H9 (cell line): ENCODE results near the gene IER3. TPM values are rescaled to one million over a fixed set of nuclear protein-coding genes. Genes with fewer than 3 reads are reported as not detected.

Source experiments
- DNase-seq: peaks from one replicate; pipeline ENCODE4 v3.0.0-alpha.2; 2017
- H2AFZ ChIP-seq: one replicate; pipeline ENCODE4 v1.6.1; 2013; ENCODE audit warnings: mild to moderate bottlenecking, low read length, control low read depth, moderate library complexity
- H2AK5ac ChIP-seq: 2 replicates; pipeline ENCODE4 v1.6.1; 2013; ENCODE audit warnings: low read length, control low read depth, mixed read lengths; ENCODE audit not compliant: insufficient read length
- H2BK120ac ChIP-seq: one replicate; pipeline ENCODE4 v1.6.1; 2013; ENCODE audit warnings: low read depth, mild to moderate bottlenecking, low read length, control low read depth, inconsistent platforms; ENCODE audit not compliant: poor library complexity, severe bottlenecking
- H2BK12ac ChIP-seq: 2 replicates; pipeline ENCODE4 v1.6.1; 2013; ENCODE audit warnings: low read length, control low read depth, mixed read lengths, low read depth; ENCODE audit not compliant: insufficient read length
- H2BK15ac ChIP-seq: 2 replicates; pipeline ENCODE4 v1.6.1; 2013; ENCODE audit warnings: low read depth, low read length, control low read depth
- H2BK20ac ChIP-seq: one replicate; pipeline ENCODE4 v1.6.1; 2013; ENCODE audit warnings: low read depth, mild to moderate bottlenecking, low read length, control low read depth, inconsistent platforms; ENCODE audit not compliant: poor library complexity, severe bottlenecking
- H2BK5ac ChIP-seq: 2 replicates; pipeline ENCODE4 v1.6.1; 2013; ENCODE audit warnings: low read length, control low read depth, mixed read lengths; ENCODE audit not compliant: insufficient read length
- H3K14ac ChIP-seq: 2 replicates; pipeline ENCODE4 v1.6.1; 2013; ENCODE audit warnings: low read length, control low read depth; ENCODE audit not compliant: insufficient read depth
- H3K18ac ChIP-seq: 2 replicates; pipeline ENCODE4 v1.6.1; 2013; ENCODE audit warnings: low read depth, mild to moderate bottlenecking, mixed read lengths, low read length, control low read depth; ENCODE audit not compliant: insufficient read length
- H3K23ac ChIP-seq: 2 replicates; pipeline ENCODE4 v1.6.1; 2013; ENCODE audit warnings: low read length, control low read depth, mixed read lengths, low read depth; ENCODE audit not compliant: insufficient read length
- H3K23me2 ChIP-seq: 2 replicates; pipeline ENCODE4 v1.6.1; 2013; ENCODE audit warnings: low read depth, mild to moderate bottlenecking, mixed read lengths, low read length, control low read depth; ENCODE audit not compliant: insufficient read length, poor library complexity, severe bottlenecking
- H3K27ac ChIP-seq: 2 replicates; pipeline ENCODE4 v1.5.1; 2013; ENCODE audit warnings: low read length, control low read depth, mixed read lengths, low read depth; ENCODE audit not compliant: insufficient read length
- H3K27me3 ChIP-seq: 2 replicates; pipeline ENCODE4 v1.6.1; 2013; ENCODE audit warnings: low read length, control low read depth, inconsistent platforms; ENCODE audit not compliant: insufficient read depth
- H3K4ac ChIP-seq: 2 replicates; pipeline ENCODE4 v1.6.1; 2013; ENCODE audit warnings: low read depth, mild to moderate bottlenecking, control low read depth, inconsistent platforms, low read length, moderate library complexity
- H3K4me1 ChIP-seq: 2 replicates; pipeline ENCODE4 v1.6.1; 2013; ENCODE audit warnings: low read length, control low read depth, inconsistent platforms; ENCODE audit not compliant: insufficient read depth
- H3K4me2 ChIP-seq: 2 replicates; pipeline ENCODE4 v1.6.1; 2013; ENCODE audit warnings: low read length, control low read depth, mixed read lengths; ENCODE audit not compliant: insufficient read length, insufficient read depth
- H3K56ac ChIP-seq: 2 replicates; pipeline ENCODE4 v1.6.1; 2013; ENCODE audit warnings: low read depth, mild to moderate bottlenecking, mixed read lengths, low read length, control low read depth; ENCODE audit not compliant: insufficient read length
- H3K79me1 ChIP-seq: 2 replicates; pipeline ENCODE4 v1.6.1; 2013; ENCODE audit warnings: low read depth, mild to moderate bottlenecking, moderate library complexity, low read length, control low read depth, inconsistent platforms; ENCODE audit not compliant: insufficient read depth, poor library complexity, severe bottlenecking
- H3K79me2 ChIP-seq: 2 replicates; pipeline ENCODE4 v1.6.1; 2013; ENCODE audit warnings: low read length, control low read depth, inconsistent platforms; ENCODE audit not compliant: insufficient read depth
- H3K9ac ChIP-seq: 2 replicates; pipeline ENCODE4 v1.6.1; 2013; ENCODE audit warnings: low read length, control low read depth, mixed read lengths; ENCODE audit not compliant: insufficient read length; ENCODE audit errors: extremely low read depth
- H3K9me3 ChIP-seq: one replicate; pipeline ENCODE4 v1.6.1; 2013; ENCODE audit warnings: low read depth, low read length, inconsistent platforms; ENCODE audit not compliant: control insufficient read depth
- H3T11ph ChIP-seq: one replicate; pipeline ENCODE4 v1.6.1; 2013; ENCODE audit warnings: mild to moderate bottlenecking, low read length, control low read depth, inconsistent platforms
- H4K20me1 ChIP-seq: one replicate; pipeline ENCODE4 v1.6.1; 2013; ENCODE audit not compliant: control insufficient read depth, insufficient read length, insufficient read depth
- H4K5ac ChIP-seq: 2 replicates; pipeline ENCODE4 v1.6.1; 2013; ENCODE audit warnings: low read depth, mild to moderate bottlenecking, mixed read lengths, low read length, control low read depth; ENCODE audit not compliant: insufficient read length
- H4K8ac ChIP-seq: replicated peaks from 2 replicates; pipeline ENCODE4 v1.6.1; 2013; ENCODE audit warnings: low read length, control low read depth, mixed read lengths, low read depth; ENCODE audit not compliant: insufficient read length
- H4K91ac ChIP-seq: 2 replicates; pipeline ENCODE4 v1.6.1; 2013; ENCODE audit warnings: low read depth, mild to moderate bottlenecking, moderate library complexity, mixed read lengths, low read length, control low read depth; ENCODE audit not compliant: insufficient read length
- H3K27ac Mint-ChIP-seq, 3 experiments: 2 replicates in 2 of 3; 3 replicates in 1 of 3; pipeline ENCODE4 v1.8.0; 2020 to 2021; ENCODE audit warnings: mixed read lengths in 3 of 3, mild to moderate bottlenecking in 1 of 3, moderate library complexity in 1 of 3
- H3K27me3 Mint-ChIP-seq: 2 replicates; pipeline ENCODE4 v1.8.0; 2021; ENCODE audit warnings: low read depth, mild to moderate bottlenecking, moderate library complexity, mixed read lengths
- H3K36me3 Mint-ChIP-seq, 3 experiments: 2 replicates in 2 of 3; 3 replicates in 1 of 3; pipeline ENCODE4 v1.8.0; 2020 to 2021; ENCODE audit warnings: low read depth in 3 of 3, mixed read lengths in 3 of 3; ENCODE audit not compliant: insufficient read depth in 1 of 3
- H3K4me1 Mint-ChIP-seq, 2 experiments: 2 replicates each; pipeline ENCODE4 v1.8.0; 2020; ENCODE audit warnings: mixed read lengths in 2 of 2
- H3K4me3 Mint-ChIP-seq, 2 experiments: 2 replicates in 1 of 2; 3 replicates in 1 of 2; pipeline ENCODE4 v1.8.0; 2020 to 2021; ENCODE audit warnings: mild to moderate bottlenecking in 2 of 2, mixed read lengths in 2 of 2, moderate library complexity in 1 of 2
- H3K9me3 Mint-ChIP-seq, 2 experiments: 2 replicates in 1 of 2; 3 replicates in 1 of 2; pipeline ENCODE4 v1.8.0; 2020; ENCODE audit warnings: mild to moderate bottlenecking in 2 of 2, mixed read lengths in 2 of 2, moderate library complexity in 1 of 2
- WGBS: extraction: QIAGEN DNeasy Blood & Tissue Kit; methylation state at CpG from one replicate; pipeline ENCODE4 v1.1.7; 2013; ENCODE audit warnings: missing lambda C conversion rate, low lambda C conversion rate, mixed read lengths; ENCODE audit not compliant: insufficient read length; ENCODE audit errors: extremely low coverage; 5-methylcytosine and 5-hydroxymethylcytosine counted together
- total RNA-seq: library from RNA; stranded (reverse); gene quantifications from 2 replicates; pipeline ENCODE4 v1.2.1, GENCODE V29; 2021
- TF ChIP-seq, protein P1 (sequence below): fragments of 200-600 bp; sonication (generic); conservative IDR thresholded peaks from 3 replicates; pipeline ENCODE4 v1.8.0; 2021; ENCODE audit warnings: antibody characterized with exemption, mild to moderate bottlenecking

The IER3 gene
- total RNA-seq, 1 experiment from 2014 or later = 43.5 TPM

- no peak overlapping the region for H2BK20ac ChIP-seq
- Mint-ChIP-seq H3K4me3 (no peak overlapping the region), H3K27me3 (no peaks in the 10 kb centered on the region), H3K9me3 (peaks cover under 1% of the 10 kb centered on the region in 2 experiments; a peak in 1 of 5 replicates), H3K36me3 (peaks cover 52 to 75% (median 72%) of the 10 kb centered on the region in 3 experiments; a peak in 6 of 7 replicates), H3K27ac (peak overlapping the region in 1 of 3 experiments; percentile 90; a peak in 2 of 7 replicates), H3K4me1 (peaks cover 17% of the 10 kb centered on the region in 2 experiments)
- H2BK120ac ChIP-seq = no peak overlapping the region
- H3K79me2 ChIP-seq = no peaks in the 10 kb centered on the region
- no peaks in the 10 kb centered on the region for H3K27me3 ChIP-seq
- no peak for DNase-seq
- H3K4me1 ChIP-seq = no peaks in the 10 kb centered on the region
- H2BK12ac ChIP-seq = no peak overlapping the region
- H4K91ac ChIP-seq = no peak overlapping the region
- no peak overlapping the region for H3K18ac ChIP-seq
- no CpG with 5 or more reads among the region's 7 CpGs for WGBS
- H3K14ac ChIP-seq = no peak overlapping the region
- no peak overlapping the region for H4K8ac ChIP-seq
- H2BK5ac ChIP-seq = no peak overlapping the region
- TF ChIP-seq, protein P1, sequence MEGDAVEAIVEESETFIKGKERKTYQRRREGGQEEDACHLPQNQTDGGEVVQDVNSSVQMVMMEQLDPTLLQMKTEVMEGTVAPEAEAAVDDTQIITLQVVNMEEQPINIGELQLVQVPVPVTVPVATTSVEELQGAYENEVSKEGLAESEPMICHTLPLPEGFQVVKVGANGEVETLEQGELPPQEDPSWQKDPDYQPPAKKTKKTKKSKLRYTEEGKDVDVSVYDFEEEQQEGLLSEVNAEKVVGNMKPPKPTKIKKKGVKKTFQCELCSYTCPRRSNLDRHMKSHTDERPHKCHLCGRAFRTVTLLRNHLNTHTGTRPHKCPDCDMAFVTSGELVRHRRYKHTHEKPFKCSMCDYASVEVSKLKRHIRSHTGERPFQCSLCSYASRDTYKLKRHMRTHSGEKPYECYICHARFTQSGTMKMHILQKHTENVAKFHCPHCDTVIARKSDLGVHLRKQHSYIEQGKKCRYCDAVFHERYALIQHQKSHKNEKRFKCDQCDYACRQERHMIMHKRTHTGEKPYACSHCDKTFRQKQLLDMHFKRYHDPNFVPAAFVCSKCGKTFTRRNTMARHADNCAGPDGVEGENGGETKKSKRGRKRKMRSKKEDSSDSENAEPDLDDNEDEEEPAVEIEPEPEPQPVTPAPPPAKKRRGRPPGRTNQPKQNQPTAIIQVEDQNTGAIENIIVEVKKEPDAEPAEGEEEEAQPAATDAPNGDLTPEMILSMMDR = no peak
- no peak overlapping the region for H3K27ac ChIP-seq
- no peaks in the 10 kb centered on the region for H3K79me1 ChIP-seq
- H3K4me2 ChIP-seq = no peak overlapping the region
- no peak overlapping the region for H2BK15ac ChIP-seq
- H3K56ac ChIP-seq = no peak overlapping the region
- no peak overlapping the region for H2AFZ ChIP-seq
- H3K9ac ChIP-seq = no peak overlapping the region
- H3T11ph ChIP-seq = no peak overlapping the region
- H3K23me2 ChIP-seq = peaks cover 6% of the 10 kb centered on the region
- no peak overlapping the region for H3K4ac ChIP-seq
- H4K20me1 ChIP-seq = no peaks in the 10 kb centered on the region
- H3K23ac ChIP-seq = no peak overlapping the region
- H3K9me3 ChIP-seq = no peaks in the 10 kb centered on the region
- H4K5ac ChIP-seq = no peak overlapping the region
- H2AK5ac ChIP-seq = no peak overlapping the region
Observed at GRCh38 chr6:30712441-30712945, 31.9 kb downstream of the IER3 start.
